Dermis microvascular lymphatic vessel endothelial cell (primary cell): ENCODE data around the gene TMEM141. TPM values are rescaled to one million over a fixed set of nuclear protein-coding genes. Genes with fewer than 3 reads are reported as not detected.

ENCODE experiments used
- total RNA-seq: library from RNA; depleted of rRNA; stranded (reverse); fragments of >200 nt; gene quantifications from 2 replicates; pipeline ENCODE4 v1.2.1, GENCODE V29; 2014

Gene TMEM141
- total RNA-seq, 1 donor from 2014 or later: 58.8 TPM

Other genes starting within 250 kb of the TMEM141 start
- 70.2 and 159 TPM in 2 replicates for gene NOTCH1, start 245.3 kb upstream of the TMEM141 start, total RNA-seq
- gene EGFL7, start 128.4 kb upstream of the TMEM141 start, total RNA-seq: 330 and 460 TPM in 2 replicates
- 38.3 and 47.9 TPM in 2 replicates for gene AGPAT2, start 103.9 kb upstream of the TMEM141 start, total RNA-seq
- gene DIPK1B, start 78.8 kb upstream of the TMEM141 start, total RNA-seq: 70.8 and 93.8 TPM in 2 replicates
- gene LCN10, start 48.4 kb upstream of the TMEM141 start, total RNA-seq: 0.13 TPM in 1 of 2 replicates, not detected in the other
- 0.13 TPM in 1 of 2 replicates, not detected in the other for gene LCN6, start 42.8 kb upstream of the TMEM141 start, total RNA-seq
- not detected in 2 replicates for gene LCN8, start 33.1 kb upstream of the TMEM141 start, total RNA-seq
- gene LCN15, start 26.8 kb upstream of the TMEM141 start, total RNA-seq: 0.13 TPM in 1 of 2 replicates, not detected in the other
- gene CCDC183, start 5.0 kb downstream of the TMEM141 start, total RNA-seq: 0.26 and 0.51 TPM in 2 replicates
- gene RABL6, start 16.6 kb downstream of the TMEM141 start, total RNA-seq: 51.1 and 67.6 TPM in 2 replicates
- 0.51 and 0.89 TPM in 2 replicates for gene AJM1, start 51.1 kb downstream of the TMEM141 start, total RNA-seq
- 207 and 242 TPM in 2 replicates for gene PHPT1, start 58.1 kb downstream of the TMEM141 start, total RNA-seq
- gene MAMDC4, start 61.0 kb downstream of the TMEM141 start, total RNA-seq: 0.64 and 1.1 TPM in 2 replicates
- gene EDF1, start 75.0 kb downstream of the TMEM141 start, total RNA-seq: 236 and 240 TPM in 2 replicates
- gene TRAF2, start 95.2 kb downstream of the TMEM141 start, total RNA-seq: 13.0 and 21.9 TPM in 2 replicates
- 130 and 218 TPM in 2 replicates for gene FBXW5, start 153.4 kb downstream of the TMEM141 start, total RNA-seq
- gene C8G, start 153.9 kb downstream of the TMEM141 start, total RNA-seq: 0.51 and 0.77 TPM in 2 replicates
- gene LCN12, start 160.9 kb downstream of the TMEM141 start, total RNA-seq: not detected in 2 replicates
- gene PTGDS, start 186.2 kb downstream of the TMEM141 start, total RNA-seq: 0.13 and 0.25 TPM in 2 replicates
- gene LCNL1, start 191.6 kb downstream of the TMEM141 start, total RNA-seq: not detected in 2 replicates
- gene PAXX, start 201.1 kb downstream of the TMEM141 start, total RNA-seq: 6.7 and 8.5 TPM in 2 replicates
- gene CLIC3, start 205.2 kb downstream of the TMEM141 start, total RNA-seq: not detected in 2 replicates
- 4.5 and 9.9 TPM in 2 replicates for gene ABCA2, start 236.9 kb downstream of the TMEM141 start, total RNA-seq
- gene FUT7, start 240.7 kb downstream of the TMEM141 start, total RNA-seq: not detected in 2 replicates